ENCODE measurements around the gene COX11. TPM values are rescaled to one million over a fixed set of nuclear protein-coding genes. Genes with fewer than 3 reads are reported as not detected.

COX11 gene
- total and polyA plus RNA-seq, 2 of the 13 experiments (the other 11 are each of a cell fraction or from before 2014, with no cell fraction given) = 103 to 203 TPM

GRCh38 chr17:54919425-54919824 lies 49.0 kb downstream of the COX11 start:
- Histone ChIP-seq H3K27me3 (ENCODE audit: control insufficient read depth in 1 of 2, insufficient read depth in 2 of 2, low read length in 2 of 2) (no peaks in the 10 kb centered on the region), H3K27ac (ENCODE audit: extremely low read length, insufficient read depth, low read length) (no peak overlapping the region), H3K4me3 (replicated peaks in 1 of 3; ENCODE audit: insufficient read depth in 1 of 3, low read depth in 2 of 3, low read length in 3 of 3) (no peak overlapping the region), H3K9me3 (ENCODE audit: low read length) (peaks cover 16% of the 10 kb centered on the region), H2AFZ (ENCODE audit: low read length) (no peak overlapping the region), H3K9ac (ENCODE audit: insufficient read depth, low read depth, low read length) (no peak overlapping the region), H3K36me3 (replicated peaks in 1 of 2; ENCODE audit: control insufficient read depth in 1 of 2, insufficient read depth in 2 of 2, low read length in 2 of 2) (peaks cover 17 to 46% of the 10 kb centered on the region in 2 experiments), H3K4me2 (ENCODE audit: low read depth, low read length) (no peak overlapping the region), H3K79me2 (ENCODE audit: insufficient read depth, low read length) (no peaks in the 10 kb centered on the region), H3K4me1 (ENCODE audit: insufficient read depth, low read length) (no peaks in the 10 kb centered on the region), H4K20me1 (ENCODE audit: insufficient read depth, low read length) (no peaks in the 10 kb centered on the region)
- DNase-seq (ENCODE audit: low spot score) (no peak), FAIRE-seq (no peak), ATAC-seq (no peak)
- no TSS peak for BruUV-seq (replicated peaks)
- in situ Hi-C loops (cut with HindIII; ENCODE audit: extremely low pct_ligation_motif_present, low pct_unique_long_range_greater_than_20kb) (no loop called here), intact Hi-C loops (cut with micrococcal nuclease; ENCODE audit: unreplicated experiment) (no loop called here)
- POLR2A ChIA-PET = no interaction called here
- CTCF ChIA-PET (ENCODE audit: low intra/inter-chr PET ratio, low total read pairs) = no interaction called here
- TF ChIP-seq EED (CRISPR knock-in tag; IDR thresholded peaks at IDR 0.05) (no peak), U2AF2 (IDR thresholded peaks at IDR 0.05; ENCODE audit: low read depth, low read length) (no peak), NKX3-1 (CRISPR knock-in tag; IDR thresholded peaks at IDR 0.05) (no peak), ZNF33B (CRISPR knock-in tag; IDR thresholded peaks at IDR 0.05) (no peak), NFE2L1 (CRISPR knock-in tag; IDR thresholded peaks at IDR 0.05; ENCODE audit: borderline replicate concordance) (no peak), ZSCAN21 (CRISPR knock-in tag; IDR thresholded peaks at IDR 0.05; ENCODE audit: borderline replicate concordance) (no peak), UBTF (CRISPR knock-in tag; IDR thresholded peaks at IDR 0.05) (no peak), BRCA1 (CRISPR knock-in tag; IDR thresholded peaks at IDR 0.05) (no peak), STAT6 (CRISPR knock-in tag; IDR thresholded peaks at IDR 0.05; ENCODE audit: borderline replicate concordance) (no peak), ZNF800 (CRISPR knock-in tag; IDR thresholded peaks at IDR 0.05) (no peak), ELF1 (CRISPR knock-in tag; IDR thresholded peaks at IDR 0.05) (no peak), ZNF18 (CRISPR knock-in tag; IDR thresholded peaks at IDR 0.05; ENCODE audit: insufficient replicate concordance) (no peak), PREB (CRISPR knock-in tag; IDR thresholded peaks at IDR 0.05) (no peak), ZFX (CRISPR knock-in tag; IDR thresholded peaks at IDR 0.05; ENCODE audit: low read depth) (no peak)
